Suppressor macrophage treated with lipopolysaccharide for 1 hour (primary cell): Measurements from ENCODE around the gene NFATC2IP.
"Not testable (repeated sequence)": the region's sequence is repeated elsewhere in the genome, so short reads cannot be mapped to it uniquely, and the experiment has no call there.

ENCODE experiments used
- DNase-seq, 3 donors: peaks; one replicate each; pipeline ENCODE4 v3.0.0-alpha.2; 2020 to 2022

The NFATC2IP gene

GRCh38 chr16:28974437-28975157 is 23.9 kb downstream of the NFATC2IP start, which contains the start of gene SPNS1:
SPNS1 (plus strand) TSS chr16:28974778; CDS start chr16:28975152, 374 bp downstream.
- peak; percentile 98 to 99 (median 98) for DNase-seq

- DNase-seq = peak in 2 of 3 donors; percentile 22 to 34
Observed at GRCh38 chr16:28975158-28975599, 24.4 kb downstream of the NFATC2IP start.

- DNase-seq = no peak
Observed at GRCh38 chr16:28977703-28978662, 27.2 kb downstream of the NFATC2IP start.

DNA sequence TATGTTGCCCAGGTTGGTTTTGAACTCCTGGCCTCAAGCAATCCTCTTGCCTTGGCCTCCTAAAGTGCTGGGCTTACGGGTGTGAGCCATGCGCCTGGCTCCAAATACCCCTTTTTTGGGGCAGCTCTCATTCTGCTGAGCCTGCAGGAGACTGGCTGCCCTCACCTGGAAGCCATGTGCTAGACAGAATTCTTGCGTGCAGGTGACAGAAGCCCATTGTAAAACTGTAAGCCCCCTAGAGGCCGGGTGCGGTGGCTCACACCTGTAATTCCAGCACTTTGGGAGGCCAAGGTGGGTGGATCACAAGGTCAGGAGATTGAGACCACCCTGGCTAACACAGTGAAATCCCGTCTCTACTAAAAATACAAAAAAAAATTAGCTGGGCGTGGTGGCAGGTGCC is 29.6 kb downstream of the NFATC2IP start:
- DNase-seq = not testable (repeated sequence)

DNA sequence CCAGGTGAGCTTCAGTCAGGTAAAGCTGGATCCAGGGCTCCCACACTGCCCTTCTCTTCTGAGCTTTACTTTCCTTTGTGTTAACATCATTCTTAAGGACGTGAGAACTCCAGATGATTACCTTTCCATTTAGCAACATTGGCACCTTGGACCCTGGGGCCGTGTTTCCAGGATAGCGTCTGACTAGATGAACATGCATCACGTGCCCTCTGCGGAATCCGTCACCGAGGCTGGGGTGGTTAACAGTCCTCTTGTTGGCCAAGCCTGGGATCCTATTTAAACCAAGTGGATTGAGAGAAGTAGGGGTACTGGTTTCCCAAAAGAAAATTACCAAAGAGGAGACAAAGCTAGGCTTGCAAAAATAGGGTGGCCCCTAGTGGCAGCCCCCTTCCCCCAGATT is 30.2 kb downstream of the NFATC2IP start:
- DNase-seq = no peak

DNA sequence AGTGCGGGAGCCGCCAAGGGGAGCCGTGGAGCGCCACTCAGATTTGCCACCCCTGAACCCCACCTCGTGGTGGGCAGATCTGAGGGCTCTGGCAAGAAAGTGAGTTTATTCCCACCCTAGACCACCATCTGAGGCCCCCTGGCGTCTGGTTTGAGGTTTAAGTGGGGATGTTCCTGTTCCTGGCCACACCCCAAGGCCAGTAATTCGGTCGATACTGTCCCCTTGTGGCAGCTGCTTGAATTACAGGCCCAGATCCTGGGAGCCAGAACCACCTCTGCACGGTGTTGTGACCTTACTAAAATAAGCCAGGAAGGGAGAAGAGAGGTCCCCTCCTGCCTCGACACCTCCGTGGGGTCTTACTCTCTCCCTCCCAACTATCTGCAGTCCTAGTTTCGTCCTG is 30.8 kb downstream of the NFATC2IP start:
- DNase-seq = peak; percentile 54 to 70 (median 68)

DNA sequence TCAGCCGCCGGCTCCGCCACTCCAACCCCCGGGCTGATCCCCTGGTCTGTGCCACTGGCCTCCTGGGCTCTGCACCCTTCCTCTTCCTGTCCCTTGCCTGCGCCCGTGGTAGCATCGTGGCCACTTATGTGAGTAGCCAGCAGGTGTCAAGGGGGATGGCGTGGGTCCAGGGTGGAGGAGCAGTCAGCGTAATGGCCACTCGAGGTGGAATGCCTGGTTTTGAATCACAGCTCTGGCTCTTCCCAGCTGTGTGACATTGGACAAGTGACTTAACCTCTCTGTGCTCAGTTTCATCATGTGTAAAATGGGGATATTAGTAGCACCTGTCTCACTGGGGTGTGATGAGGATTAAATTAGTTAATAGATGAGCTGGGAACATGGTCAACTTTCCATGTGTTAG is 31.7 kb downstream of the NFATC2IP start:
- DNase-seq = no peak

GRCh38 chr16:28982949-28983348 is 32.2 kb downstream of the NFATC2IP start:
- DNase-seq = no peak

GRCh38 chr16:28983644-28984043 is 32.9 kb downstream of the NFATC2IP start:
- peak in 1 of 3 donors; percentile 2 for DNase-seq

DNA sequence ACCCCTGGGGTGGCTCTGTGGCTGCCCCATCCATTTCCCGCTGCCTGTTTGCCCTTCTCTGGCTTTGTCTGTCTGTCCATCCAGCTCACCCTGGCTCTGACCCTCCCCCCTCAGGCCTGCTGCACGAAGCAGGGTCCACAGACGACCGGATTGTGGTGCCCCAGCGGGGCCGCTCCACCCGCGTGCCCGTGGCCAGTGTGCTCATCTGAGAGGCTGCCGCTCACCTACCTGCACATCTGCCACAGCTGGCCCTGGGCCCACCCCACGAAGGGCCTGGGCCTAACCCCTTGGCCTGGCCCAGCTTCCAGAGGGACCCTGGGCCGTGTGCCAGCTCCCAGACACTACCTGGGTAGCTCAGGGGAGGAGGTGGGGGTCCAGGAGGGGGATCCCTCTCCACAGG is 33.4 kb downstream of the NFATC2IP start:
- no peak for DNase-seq

GRCh38 chr16:28984619-28985135 is 33.9 kb downstream of the NFATC2IP start, which contains the start of gene LAT:
LAT (plus strand) TSS chr16:28985052; CDS start chr16:28985418, 366 bp downstream.
- peak; percentile 91 to 92 (median 92) for DNase-seq

- no peak for DNase-seq
Observed at GRCh38 chr16:28985211-28986041, 34.7 kb downstream of the NFATC2IP start.

DNA sequence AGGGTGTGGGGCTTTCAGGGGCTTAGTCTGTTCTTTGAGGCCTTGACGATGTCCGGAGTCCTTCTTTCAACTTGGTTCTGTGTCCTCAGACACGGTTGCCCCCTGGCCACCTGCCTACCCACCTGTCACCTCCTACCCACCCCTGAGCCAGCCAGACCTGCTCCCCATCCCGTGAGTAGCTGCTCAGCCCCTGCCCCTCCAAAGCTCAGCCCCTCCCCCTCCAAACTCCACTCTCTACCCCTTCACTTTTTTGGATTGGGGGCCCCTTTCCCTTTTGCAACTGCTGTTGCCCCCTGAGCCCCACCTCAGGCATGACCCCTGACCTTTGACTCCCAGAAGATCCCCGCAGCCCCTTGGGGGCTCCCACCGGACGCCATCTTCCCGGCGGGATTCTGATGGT is 35.3 kb downstream of the NFATC2IP start:
- DNase-seq = no peak

GRCh38 chr16:28986492-28986891 is 35.8 kb downstream of the NFATC2IP start:
- no peak for DNase-seq

GRCh38 chr16:28987170-28987853 is 36.6 kb downstream of the NFATC2IP start:
- DNase-seq = no peak

DNA sequence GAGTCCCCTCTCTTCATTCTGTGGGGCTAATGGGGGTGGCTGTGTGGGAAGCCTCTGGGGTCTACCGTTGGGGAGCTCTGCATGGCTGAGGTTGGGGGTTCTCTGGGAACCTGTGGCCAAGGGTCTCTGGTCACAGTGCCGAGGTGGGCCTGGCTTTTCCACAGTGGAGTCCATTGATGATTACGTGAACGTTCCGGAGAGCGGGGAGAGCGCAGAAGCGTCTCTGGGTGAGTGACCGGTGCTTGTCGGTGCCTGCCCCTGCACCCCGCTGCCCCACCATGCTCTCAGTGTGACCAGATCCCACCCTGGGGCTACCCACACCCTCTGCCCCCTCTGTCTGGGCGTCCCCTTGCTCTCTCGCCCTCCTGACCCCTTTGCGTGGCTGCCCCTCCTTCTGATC is 38.6 kb downstream of the NFATC2IP start:
- no peak for DNase-seq

- no peak for DNase-seq
Observed at GRCh38 chr16:28990375-28991040, 39.8 kb downstream of the NFATC2IP start.

- DNase-seq = no peak
Observed at GRCh38 chr16:28991687-28992086, 41.0 kb downstream of the NFATC2IP start.

- DNase-seq = no peak
Observed at GRCh38 chr16:28992496-28992895, 41.8 kb downstream of the NFATC2IP start.

GRCh38 chr16:28998837-28999236 is 48.1 kb downstream of the NFATC2IP start:
- DNase-seq = no peak

- no peak for DNase-seq
Observed at GRCh38 chr16:28999577-28999976, 48.8 kb downstream of the NFATC2IP start.
